ENCODE data around the gene BATF3. TPM values are rescaled to one million over a fixed set of nuclear protein-coding genes. Genes with fewer than 3 reads are reported as not detected.

Gene BATF3
- total RNA-seq, 1 donor from 2014 or later, result 0.53 TPM

Other genes starting within 250 kb of the BATF3 start
- gene ATF3, start 91.1 kb downstream of the BATF3 start, total RNA-seq, result 14.6 and 18.2 TPM in 2 replicates
- gene NSL1, start 91.9 kb upstream of the BATF3 start, total RNA-seq, result 37.2 and 41.1 TPM in 2 replicates
- 12.1 and 15.0 TPM in 2 replicates for gene TATDN3, start 92.1 kb upstream of the BATF3 start, total RNA-seq
- gene SPATA45, start 147.8 kb upstream of the BATF3 start, total RNA-seq, result 0.69 TPM in 1 of 2 replicates, not detected in the other
- 27.0 and 31.4 TPM in 2 replicates for gene FLVCR1, start 158.4 kb upstream of the BATF3 start, total RNA-seq

Data from progenitor cell of endocrine pancreas (in vitro differentiated cells).